Spleen (tissue), 11 donors: ENCODE results near the gene FGG. TPM values are rescaled to one million over a fixed set of nuclear protein-coding genes. Genes with fewer than 3 reads are reported as not detected.

ENCODE experiments used
- DNase-seq: peaks from one replicate; pipeline ENCODE4 v3.0.0-alpha.2; 2020
- H3K27ac ChIP-seq, 8 donors: fragments of 200-600 bp; sonication (generic) in 7 of 8; 1 replicate in 4 of 8; 2 replicates in 4 of 8; pipeline versions ENCODE4 v1.5.0 to v1.8.0; 2016 to 2021; ENCODE audit warnings: inconsistent platforms in 4 of 8, mild to moderate bottlenecking in 4 of 8, moderate library complexity in 1 of 8
- H3K27me3 ChIP-seq, 7 donors: fragments of 200-600 bp; sonication (generic) in 6 of 7; replicated peaks in 1 of 7; 1 replicate in 4 of 7; 2 replicates in 3 of 7; pipeline versions ENCODE4 v1.5.0 to v1.8.0; 2016 to 2021; ENCODE audit warnings: inconsistent platforms in 3 of 7, mild to moderate bottlenecking in 1 of 7
- H3K36me3 ChIP-seq, 6 donors: fragments of 200-600 bp; sonication (generic) in 5 of 6; 1 replicate in 4 of 6; 2 replicates in 2 of 6; pipeline versions ENCODE4 v1.5.0 to v1.8.0; 2016 to 2021; ENCODE audit warnings: inconsistent platforms in 2 of 6
- H3K4me1 ChIP-seq, 6 donors: fragments of 200-600 bp; sonication (generic) in 5 of 6; 1 replicate in 3 of 6; 2 replicates in 3 of 6; pipeline versions ENCODE4 v1.5.0 to v1.8.0; 2016 to 2021; ENCODE audit warnings: inconsistent platforms in 3 of 6
- H3K4me3 ChIP-seq, 8 donors: fragments of 200-600 bp; sonication (generic) in 7 of 8; 1 replicate in 4 of 8; 2 replicates in 4 of 8; pipeline versions ENCODE4 v1.5.0 to v1.8.0; 2016 to 2021; ENCODE audit warnings: inconsistent platforms in 4 of 8, mild to moderate bottlenecking in 4 of 8, moderate library complexity in 2 of 8
- H3K9me3 ChIP-seq, 8 donors: fragments of 200-600 bp; sonication (generic) in 7 of 8; 1 replicate in 4 of 8; 2 replicates in 4 of 8; pipeline versions ENCODE4 v1.5.0 to v1.8.0; 2016 to 2021; ENCODE audit warnings: inconsistent platforms in 4 of 8
- POLR2A ChIP-seq, 3 donors: fragments of 450-650 bp; IDR thresholded peaks; one replicate each; pipeline ENCODE4 v1.5.1; 2017; ENCODE audit warnings: antibody characterized with exemption in 3 of 3, mild to moderate bottlenecking in 1 of 3
- POLR2AphosphoS5 ChIP-seq, 3 donors: sonication (generic); formaldehyde crosslinking; IDR thresholded peaks; one replicate each; pipeline ENCODE4 v1.5.1; 2017; ENCODE audit warnings: antibody characterized with exemption in 3 of 3
- WGBS, 5 donors: extraction: QIAGEN DNeasy Blood & Tissue Kit in 3 of 5; methylation state at CpG; one replicate each; pipeline versions ENCODE4 v1.1.5 to v1.1.7; 2013 to 2018; 5-methylcytosine and 5-hydroxymethylcytosine counted together
- intact Hi-C: fragments of 100-400 bp; cut with DNase I; formaldehyde crosslinking; loops from one replicate; pipeline ENCODE4 v1.15.0; 2023; ENCODE audit warnings: low total_unique reads
- polyA plus RNA-seq, 3 donors: library from polyadenylated mRNA; stranded (reverse); fragments of 200-250 nt; gene quantifications; one replicate each; pipeline ENCODE4 v1.2.1, GENCODE V29; 2013
- total RNA-seq, 7 donors: library from RNA; depleted of rRNA in 3 of 7; stranded (reverse); fragments of >200 nt in 3 of 7; fragmentation: NEBNext Ultra II Directional in 4 of 7; extraction: Animal tissue kit (Norgen Biotek cat#: 25700) in 4 of 7; gene quantifications; one replicate each; pipeline versions ENCODE4 v1.1.0 to v1.2.1, GENCODE V29; 2016 to 2021
- TF ChIP-seq, protein P1 (sequence below), 11 experiments: fragments of 200-600 bp in 7 of 11; fragments of 450-650 bp in 4 of 11; sonication (generic) in 4 of 11; IDR thresholded peaks in 8 of 11; conservative IDR thresholded peaks in 3 of 11; 1 replicate in 7 of 11; 2 replicates in 4 of 11; pipeline versions ENCODE4 v1.4.0 to v1.8.0; 2016 to 2021; ENCODE audit warnings: antibody characterized with exemption in 11 of 11, inconsistent platforms in 4 of 11, mild to moderate bottlenecking in 1 of 11
- donor health status: healthy with polysubstance abuse.
- donor health status: DM: no; HTN: no; CAD: no; lungs with moderate emphysema.
- donor health status: DM: no; HTN: no; CAD: no.
- donor health status: Bipolar disorder and iron deficiency.
- donor health status: healthy.
- donor health status: DM: no; HTN: no; CAD: no.
- donor health status: DM: yes; HTN: yes; CAD: no.

Gene FGG
- total and polyA plus RNA-seq, 10 donors = 0.06 to 1.8 (median 0.35) TPM; not detected in 6

DNA sequence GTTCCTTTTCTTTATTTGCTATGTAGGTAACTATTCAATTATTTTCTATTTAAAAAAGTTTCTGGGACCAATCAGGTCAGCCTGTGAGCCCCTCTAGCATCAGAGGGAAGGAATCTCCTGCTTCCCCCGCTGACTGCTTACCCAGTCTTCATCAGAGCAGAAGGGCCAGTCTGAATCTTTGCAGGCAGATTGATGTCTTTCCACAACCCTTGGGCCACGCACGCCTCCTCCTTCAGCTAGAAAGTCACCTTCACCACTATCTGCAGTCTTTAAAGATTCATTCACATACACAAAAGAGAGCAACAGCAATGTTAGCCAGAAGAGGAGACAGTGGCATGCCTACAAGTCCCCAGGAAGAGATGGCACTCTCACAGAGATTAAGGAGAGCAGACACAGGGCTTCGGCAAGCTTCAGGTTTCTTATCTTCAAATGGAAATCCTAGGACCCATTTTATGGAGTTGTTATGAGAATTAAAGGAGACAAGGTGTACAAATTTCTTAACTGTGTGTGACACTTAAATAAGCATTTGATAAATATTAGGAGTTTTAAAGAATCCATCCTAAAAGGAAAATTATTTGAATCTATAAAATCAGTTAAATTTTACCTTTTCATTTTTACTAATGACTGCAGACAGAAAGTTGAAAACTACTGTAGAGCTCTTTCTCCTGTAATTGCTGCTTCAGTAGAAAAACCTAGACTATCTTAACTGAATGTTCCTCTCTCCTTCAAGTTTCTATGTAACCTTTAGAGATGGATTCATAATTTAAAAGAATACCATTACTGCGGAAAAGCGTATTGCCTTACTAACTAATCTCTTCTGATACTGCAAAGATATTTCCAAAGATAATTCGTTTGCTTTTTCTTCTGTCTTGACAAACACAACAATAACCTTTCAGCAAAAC lies 22.9 kb downstream of the FGG start:
- Histone ChIP-seq H3K27me3 (peaks cover 0 to 41% (median 0%) of the 10 kb centered on the region in 7 donors), H3K27ac (no peak overlapping the region), H3K9me3 (no peaks in the 10 kb centered on the region), H3K4me3 (no peak overlapping the region), H3K4me1 (no peaks in the 10 kb centered on the region), H3K36me3 (no peaks in the 10 kb centered on the region)
- intact Hi-C loops = no loop called here
- no peak for DNase-seq
- 69 to 81% (median 75%) methylated on average over 7 of the region's 7 CpGs for WGBS, 5 donors
- TF ChIP-seq POLR2A (IDR thresholded peaks at IDR 0.05) (no peak), POLR2AphosphoS5 (IDR thresholded peaks at IDR 0.05) (no peak)
- TF ChIP-seq, protein P1, sequence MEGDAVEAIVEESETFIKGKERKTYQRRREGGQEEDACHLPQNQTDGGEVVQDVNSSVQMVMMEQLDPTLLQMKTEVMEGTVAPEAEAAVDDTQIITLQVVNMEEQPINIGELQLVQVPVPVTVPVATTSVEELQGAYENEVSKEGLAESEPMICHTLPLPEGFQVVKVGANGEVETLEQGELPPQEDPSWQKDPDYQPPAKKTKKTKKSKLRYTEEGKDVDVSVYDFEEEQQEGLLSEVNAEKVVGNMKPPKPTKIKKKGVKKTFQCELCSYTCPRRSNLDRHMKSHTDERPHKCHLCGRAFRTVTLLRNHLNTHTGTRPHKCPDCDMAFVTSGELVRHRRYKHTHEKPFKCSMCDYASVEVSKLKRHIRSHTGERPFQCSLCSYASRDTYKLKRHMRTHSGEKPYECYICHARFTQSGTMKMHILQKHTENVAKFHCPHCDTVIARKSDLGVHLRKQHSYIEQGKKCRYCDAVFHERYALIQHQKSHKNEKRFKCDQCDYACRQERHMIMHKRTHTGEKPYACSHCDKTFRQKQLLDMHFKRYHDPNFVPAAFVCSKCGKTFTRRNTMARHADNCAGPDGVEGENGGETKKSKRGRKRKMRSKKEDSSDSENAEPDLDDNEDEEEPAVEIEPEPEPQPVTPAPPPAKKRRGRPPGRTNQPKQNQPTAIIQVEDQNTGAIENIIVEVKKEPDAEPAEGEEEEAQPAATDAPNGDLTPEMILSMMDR (IDR thresholded peaks at IDR 0.05 in 8 of 11, conservative IDR thresholded peaks at IDR 0.05 in 3 of 11) = no peak

GRCh38 chr4:154588198-154588597 lies 24.3 kb downstream of the FGG start:
- Histone ChIP-seq H3K4me1 (no peaks in the 10 kb centered on the region), H3K27ac (no peak overlapping the region), H3K27me3 (peaks cover 0 to 38% (median 0%) of the 10 kb centered on the region in 7 donors), H3K9me3 (no peaks in the 10 kb centered on the region), H3K4me3 (no peak overlapping the region), H3K36me3 (no peaks in the 10 kb centered on the region)
- intact Hi-C loops = no loop called here
- DNase-seq = no peak
- WGBS, 5 donors = 87 to 94% (median 89%) methylated on average over 2 of the region's 2 CpGs
- TF ChIP-seq, protein P1 (IDR thresholded peaks at IDR 0.05 in 8 of 11, conservative IDR thresholded peaks at IDR 0.05 in 3 of 11) = no peak
- TF ChIP-seq POLR2A (IDR thresholded peaks at IDR 0.05) (no peak), POLR2AphosphoS5 (IDR thresholded peaks at IDR 0.05) (no peak)

DNA sequence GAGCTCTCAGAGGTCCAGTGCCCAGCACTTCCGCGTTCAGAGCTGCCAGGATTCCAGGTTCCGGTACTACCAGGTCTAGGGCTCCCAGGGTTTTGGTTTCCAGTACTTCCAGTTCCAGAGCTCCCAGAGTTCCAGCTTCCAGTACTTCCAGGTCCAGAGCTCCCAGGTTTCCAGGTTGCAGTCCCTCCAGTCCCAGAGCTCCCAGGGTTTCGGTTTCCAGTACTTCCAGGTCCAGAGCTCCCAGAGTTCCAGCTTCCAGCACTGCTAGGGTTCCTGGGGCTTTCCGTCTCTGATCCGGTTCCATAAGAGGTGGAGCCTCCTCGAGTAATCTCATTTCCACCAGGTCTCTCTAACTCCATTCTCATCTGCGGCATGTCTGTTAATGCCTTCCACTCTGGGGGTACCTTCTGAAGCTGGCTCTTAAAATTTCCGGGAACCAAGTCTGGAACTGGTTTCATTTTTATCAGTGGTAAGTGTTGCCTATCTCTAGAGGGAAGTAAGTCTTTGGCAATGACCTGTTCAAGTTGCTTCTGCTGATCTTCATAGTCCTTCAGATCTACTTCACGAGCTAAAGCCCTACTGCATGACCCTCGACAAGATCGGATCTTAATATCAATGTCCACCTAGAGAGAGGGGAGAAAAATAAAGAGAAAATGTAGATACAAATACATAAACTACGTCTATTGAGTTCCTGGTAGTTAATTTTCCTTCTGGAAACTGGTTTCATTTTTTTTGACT lies 26.0 kb downstream of the FGG start:
- TF ChIP-seq POLR2A (IDR thresholded peaks at IDR 0.05) = no peak
- TF ChIP-seq POLR2AphosphoS5 (IDR thresholded peaks at IDR 0.05) = no peak
- TF ChIP-seq, protein P1 (IDR thresholded peaks at IDR 0.05 in 8 of 11, conservative IDR thresholded peaks at IDR 0.05 in 3 of 11) = no peak
- 86 to 88% (median 87%) methylated on average over 13 of the region's 13 CpGs for WGBS, 5 donors
- no peaks in the 10 kb centered on the region for H3K9me3 ChIP-seq
- intact Hi-C loops = no loop called here
- no peak overlapping the region for H3K4me3 ChIP-seq
- H3K4me1 ChIP-seq = no peaks in the 10 kb centered on the region
- DNase-seq = no peak
- peaks cover 0 to 34% (median 0%) of the 10 kb centered on the region in 7 donors for H3K27me3 ChIP-seq
- no peaks in the 10 kb centered on the region for H3K36me3 ChIP-seq
- H3K27ac ChIP-seq = no peak overlapping the region
